Esophagus muscularis mucosa (tissue), 4 donors: ENCODE measurements around the gene AGK. TPM values are rescaled to one million over a fixed set of nuclear protein-coding genes. Genes with fewer than 3 reads are reported as not detected.

Experiments
- DNase-seq: peaks from one replicate; pipeline ENCODE4 v3.0.0-alpha.2; 2017; ENCODE audit errors: extremely low spot score
- H3K27ac ChIP-seq, 4 donors: fragments of 200-600 bp; sonication (generic); replicated peaks in 1 of 4; 1 replicate in 3 of 4; 2 replicates in 1 of 4; pipeline ENCODE4 v1.5.1; 2016 to 2019; ENCODE audit warnings: mild to moderate bottlenecking in 1 of 4
- H3K27me3 ChIP-seq, 4 donors: fragments of 200-600 bp; sonication (generic); one replicate each; pipeline versions ENCODE4 v1.5.1 to v1.6.0; 2016 to 2019
- H3K36me3 ChIP-seq, 4 donors: fragments of 200-600 bp; sonication (generic); one replicate each; pipeline ENCODE4 v1.5.1; 2016 to 2019
- H3K4me1 ChIP-seq, 4 donors: fragments of 200-600 bp; sonication (generic); one replicate each; pipeline ENCODE4 v1.5.1; 2016 to 2019
- H3K4me3 ChIP-seq, 4 donors: fragments of 200-600 bp; sonication (generic); 1 replicate in 2 of 4; 2 replicates in 2 of 4; pipeline ENCODE4 v1.5.1; 2016 to 2019; ENCODE audit warnings: mild to moderate bottlenecking in 4 of 4, moderate library complexity in 1 of 4
- H3K9me3 ChIP-seq, 4 donors: fragments of 200-600 bp; sonication (generic); 1 replicate in 3 of 4; 2 replicates in 1 of 4; pipeline ENCODE4 v1.5.1; 2016 to 2019
- CTCF ChIP-seq, 3 experiments: fragments of 200-600 bp in 2 of 3; fragments of 450-650 bp in 1 of 3; sonication (generic) in 2 of 3; IDR thresholded peaks; one replicate each; pipeline ENCODE4 v1.5.1; 2017 to 2019; ENCODE audit warnings: antibody characterized with exemption in 3 of 3, mild to moderate bottlenecking in 2 of 3, moderate library complexity in 1 of 3
- EP300 ChIP-seq: sonication (generic); formaldehyde crosslinking; IDR thresholded peaks from one replicate; pipeline ENCODE4 v1.6.1; 2017; ENCODE audit warnings: antibody characterized with exemption
- POLR2A ChIP-seq: fragments of 450-650 bp; IDR thresholded peaks from one replicate; pipeline ENCODE4 v1.6.1; 2017; ENCODE audit warnings: antibody characterized with exemption, moderate library complexity, mild to moderate bottlenecking, low read depth
- POLR2AphosphoS5 ChIP-seq, 2 donors: sonication (generic); formaldehyde crosslinking; IDR thresholded peaks; one replicate each; pipeline ENCODE4 v1.6.1; 2017; ENCODE audit warnings: antibody characterized with exemption in 2 of 2
- WGBS: methylation state at CpG from one replicate; pipeline ENCODE4 v1.1.5; 2018; 5-methylcytosine and 5-hydroxymethylcytosine counted together
- intact Hi-C: fragments of 100-400 bp; cut with DNase I; formaldehyde crosslinking; loops from one replicate; pipeline ENCODE4 v1.15.1; 2023
- total RNA-seq, 4 donors: library from RNA; depleted of rRNA; stranded (reverse); fragments of >200 nt; gene quantifications; one replicate each; pipeline versions ENCODE4 v1.1.0 to v1.2.1, GENCODE V29; 2016

Gene AGK
- total RNA-seq, 4 donors from 2014 or later: 17.9 to 23.4 (median 19.2) TPM

- no peaks in the 10 kb centered on the region for H3K36me3 ChIP-seq
- H3K9me3 ChIP-seq: no peaks in the 10 kb centered on the region
- 78% methylated on average over 3 of the region's 3 CpGs for WGBS
- H3K27ac ChIP-seq: no peak overlapping the region
- peaks cover 0 to 3% (median 0%) of the 10 kb centered on the region in 4 donors for H3K27me3 ChIP-seq
- TF ChIP-seq CTCF (IDR thresholded peaks at IDR 0.05) (no peak), POLR2AphosphoS5 (IDR thresholded peaks at IDR 0.05) (no peak), POLR2A (no peak), EP300 (no peak)
- intact Hi-C loops: no loop called here
- H3K4me1 ChIP-seq: no peaks in the 10 kb centered on the region
- H3K4me3 ChIP-seq: no peak overlapping the region
- no peak for DNase-seq
Observed at GRCh38 chr7:141522657-141523342, 28.4 kb upstream of the AGK start.

- H3K4me3 ChIP-seq: no peak overlapping the region
- peaks cover 0 to 8% (median 0%) of the 10 kb centered on the region in 4 donors for H3K27me3 ChIP-seq
- intact Hi-C loops: no loop called here
- no peaks in the 10 kb centered on the region for H3K36me3 ChIP-seq
- H3K27ac ChIP-seq: no peak overlapping the region
- no peaks in the 10 kb centered on the region for H3K9me3 ChIP-seq
- no peaks in the 10 kb centered on the region for H3K4me1 ChIP-seq
- TF ChIP-seq POLR2A: no peak
- no peak for TF ChIP-seq CTCF (IDR thresholded peaks at IDR 0.05)
- TF ChIP-seq EP300: no peak
- no peak for TF ChIP-seq POLR2AphosphoS5 (IDR thresholded peaks at IDR 0.05)
- no peak for DNase-seq
Observed at GRCh38 chr7:141525973-141526514, 25.2 kb upstream of the AGK start.

- H3K4me1 ChIP-seq: no peaks in the 10 kb centered on the region
- peaks cover 0 to 8% (median 0%) of the 10 kb centered on the region in 4 donors for H3K27me3 ChIP-seq
- H3K36me3 ChIP-seq: no peaks in the 10 kb centered on the region
- intact Hi-C loops: no loop called here
- TF ChIP-seq POLR2A (no peak), CTCF (IDR thresholded peaks at IDR 0.05) (no peak), EP300 (no peak)
- H3K4me3 ChIP-seq: no peak overlapping the region
- no peak for DNase-seq
- no peak overlapping the region for H3K27ac ChIP-seq
- H3K9me3 ChIP-seq: no peaks in the 10 kb centered on the region
- 94% methylated on average over 4 of the region's 4 CpGs for WGBS
Observed at GRCh38 chr7:141527076-141527475, 24.1 kb upstream of the AGK start.

- H3K36me3 ChIP-seq: no peaks in the 10 kb centered on the region
- TF ChIP-seq EP300 (no peak), CTCF (IDR thresholded peaks at IDR 0.05) (no peak), POLR2AphosphoS5 (IDR thresholded peaks at IDR 0.05) (no peak), POLR2A (no peak)
- 94% methylated on average over 3 of the region's 3 CpGs for WGBS
Observed at GRCh38 chr7:141528399-141528798, 22.8 kb upstream of the AGK start.

More at GRCh38 chr7:141528399-141528798, 22.8 kb upstream of the AGK start:
- Histone ChIP-seq H3K27me3 (peaks cover 0 to 8% (median 0%) of the 10 kb centered on the region in 4 donors), H3K27ac (no peak overlapping the region), H3K9me3 (no peaks in the 10 kb centered on the region), H3K4me3 (no peak overlapping the region), H3K4me1 (peaks cover 0 to 4% (median 2%) of the 10 kb centered on the region in 4 donors)
- no peak for DNase-seq
- intact Hi-C loops: no loop called here
